GM12865 (cell line): ENCODE data around the gene YDJC.
"Not testable (repeated sequence)": the region's sequence is repeated elsewhere in the genome, so short reads cannot be mapped to it uniquely, and the experiment has no call there.

Experiments used
- DNase-seq: peaks from one replicate; pipeline ENCODE4 v3.0.0; 2010; ENCODE audit warnings: low read depth
- H3K4me3 ChIP-seq: 2 replicates; pipeline ENCODE4 v1.5.1; 2011; ENCODE audit warnings: mild to moderate bottlenecking, low read depth, low read length, control low read depth
- TF ChIP-seq, protein P1 (sequence below): IDR thresholded peaks from 2 replicates; pipeline ENCODE4 v1.5.1; 2011; ENCODE audit warnings: low read length, control low read depth, low read depth, inconsistent platforms; ENCODE audit not compliant: insufficient read depth; ENCODE audit errors: missing control alignments

The YDJC gene

DNA sequence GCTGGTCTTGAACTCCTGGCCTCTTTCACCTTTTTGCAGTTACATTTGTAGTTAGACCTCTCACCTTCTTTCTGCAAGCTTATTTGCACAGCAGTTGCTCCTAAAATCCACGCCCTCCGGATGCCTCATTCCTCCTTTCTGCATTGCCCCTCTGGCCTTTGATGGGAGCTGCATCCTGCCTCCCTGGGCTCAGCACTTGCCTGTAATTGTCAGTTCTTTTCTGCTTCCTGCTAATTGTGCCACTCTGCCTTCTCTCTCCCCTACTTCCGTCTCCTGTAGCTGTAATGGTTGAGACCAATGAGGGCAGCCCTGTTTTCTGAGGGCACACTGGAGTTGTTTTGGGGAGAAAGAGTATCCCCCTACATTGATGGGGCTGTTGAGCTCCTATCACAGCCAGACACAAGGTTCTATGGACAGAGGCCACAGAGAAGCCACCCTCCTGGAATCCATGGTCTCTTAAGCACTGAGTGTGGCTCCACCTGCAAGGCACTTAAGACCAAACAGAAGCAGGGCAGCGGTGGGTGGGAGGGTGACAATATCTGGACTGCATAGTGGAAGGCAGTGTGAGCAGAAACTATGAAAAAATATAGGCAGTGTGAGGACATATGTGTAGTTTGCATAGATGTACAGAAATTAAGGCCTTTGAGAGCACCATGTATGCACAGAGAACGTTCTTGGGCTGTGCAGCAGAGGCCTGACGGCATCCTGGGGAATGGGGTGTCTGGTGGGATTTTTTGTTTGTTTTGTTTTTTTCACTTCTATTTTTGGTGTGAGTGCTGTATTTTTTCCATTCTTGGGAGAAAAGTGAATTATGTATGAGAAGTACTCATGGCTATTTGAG lies 30.5 kb downstream of the YDJC start:
- TF ChIP-seq, protein P1, sequence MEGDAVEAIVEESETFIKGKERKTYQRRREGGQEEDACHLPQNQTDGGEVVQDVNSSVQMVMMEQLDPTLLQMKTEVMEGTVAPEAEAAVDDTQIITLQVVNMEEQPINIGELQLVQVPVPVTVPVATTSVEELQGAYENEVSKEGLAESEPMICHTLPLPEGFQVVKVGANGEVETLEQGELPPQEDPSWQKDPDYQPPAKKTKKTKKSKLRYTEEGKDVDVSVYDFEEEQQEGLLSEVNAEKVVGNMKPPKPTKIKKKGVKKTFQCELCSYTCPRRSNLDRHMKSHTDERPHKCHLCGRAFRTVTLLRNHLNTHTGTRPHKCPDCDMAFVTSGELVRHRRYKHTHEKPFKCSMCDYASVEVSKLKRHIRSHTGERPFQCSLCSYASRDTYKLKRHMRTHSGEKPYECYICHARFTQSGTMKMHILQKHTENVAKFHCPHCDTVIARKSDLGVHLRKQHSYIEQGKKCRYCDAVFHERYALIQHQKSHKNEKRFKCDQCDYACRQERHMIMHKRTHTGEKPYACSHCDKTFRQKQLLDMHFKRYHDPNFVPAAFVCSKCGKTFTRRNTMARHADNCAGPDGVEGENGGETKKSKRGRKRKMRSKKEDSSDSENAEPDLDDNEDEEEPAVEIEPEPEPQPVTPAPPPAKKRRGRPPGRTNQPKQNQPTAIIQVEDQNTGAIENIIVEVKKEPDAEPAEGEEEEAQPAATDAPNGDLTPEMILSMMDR = no peak
- DNase-seq = no peak
- no peak overlapping the region for H3K4me3 ChIP-seq

DNA sequence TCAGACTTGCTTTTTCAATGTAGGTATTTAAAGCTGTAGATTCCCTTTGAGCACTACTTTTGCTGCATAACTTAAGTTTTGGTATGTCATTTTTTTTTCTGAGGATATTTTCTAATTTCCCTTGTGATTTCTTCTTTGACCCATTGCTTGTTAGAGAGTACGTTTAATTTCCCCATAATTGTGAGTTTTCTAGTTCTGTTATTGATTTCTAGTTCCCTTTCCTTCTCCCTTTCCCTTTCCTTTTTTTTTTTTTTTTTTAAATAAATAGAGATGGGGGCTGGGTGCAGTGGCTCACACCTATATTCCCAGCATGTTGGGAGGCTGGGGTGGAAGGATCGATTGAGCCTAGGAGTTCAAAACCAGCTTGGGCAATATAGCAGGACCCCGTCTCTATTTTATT lies 31.5 kb downstream of the YDJC start:
- no peak for DNase-seq
- TF ChIP-seq, protein P1 = no peak
- H3K4me3 ChIP-seq = no peak overlapping the region

DNA sequence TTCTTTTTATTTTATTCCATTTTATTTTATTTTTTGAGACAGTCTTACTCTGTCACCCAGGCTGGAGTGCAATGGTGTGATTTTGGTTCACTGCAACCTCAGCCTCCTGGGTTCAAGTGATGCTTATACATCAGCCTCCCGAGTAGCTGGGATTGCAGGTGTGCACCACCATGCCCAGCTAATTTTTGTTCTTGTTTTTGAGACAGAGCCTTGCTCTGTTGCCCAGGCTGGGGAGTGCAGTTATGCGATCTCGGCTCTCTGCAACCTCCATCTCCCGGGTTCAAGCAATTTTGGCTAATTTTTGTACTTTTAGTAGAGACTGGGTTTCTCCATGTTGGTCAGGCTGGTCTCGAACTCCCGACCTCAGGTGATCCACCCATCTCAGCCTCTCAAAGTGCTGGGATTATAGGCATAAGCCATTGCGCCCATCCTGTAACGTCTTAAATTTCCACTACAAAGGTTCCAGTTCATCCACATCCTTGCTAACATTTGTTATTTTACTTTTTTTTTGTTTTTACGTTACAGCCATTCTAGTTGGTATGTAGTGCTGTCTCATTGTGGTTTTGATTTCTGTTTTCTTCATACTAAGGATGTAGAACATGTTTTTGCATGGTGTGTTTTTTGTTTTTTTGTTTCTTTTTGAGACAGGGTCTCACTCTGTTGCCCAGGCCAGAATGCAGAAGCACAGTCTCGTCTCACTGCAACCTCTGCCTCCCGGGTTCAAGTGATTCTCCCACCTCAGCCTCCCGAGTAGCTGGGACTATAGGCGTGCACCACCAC lies 33.3 kb downstream of the YDJC start:
- not testable (repeated sequence) for H3K4me3 ChIP-seq, DNase-seq

DNA sequence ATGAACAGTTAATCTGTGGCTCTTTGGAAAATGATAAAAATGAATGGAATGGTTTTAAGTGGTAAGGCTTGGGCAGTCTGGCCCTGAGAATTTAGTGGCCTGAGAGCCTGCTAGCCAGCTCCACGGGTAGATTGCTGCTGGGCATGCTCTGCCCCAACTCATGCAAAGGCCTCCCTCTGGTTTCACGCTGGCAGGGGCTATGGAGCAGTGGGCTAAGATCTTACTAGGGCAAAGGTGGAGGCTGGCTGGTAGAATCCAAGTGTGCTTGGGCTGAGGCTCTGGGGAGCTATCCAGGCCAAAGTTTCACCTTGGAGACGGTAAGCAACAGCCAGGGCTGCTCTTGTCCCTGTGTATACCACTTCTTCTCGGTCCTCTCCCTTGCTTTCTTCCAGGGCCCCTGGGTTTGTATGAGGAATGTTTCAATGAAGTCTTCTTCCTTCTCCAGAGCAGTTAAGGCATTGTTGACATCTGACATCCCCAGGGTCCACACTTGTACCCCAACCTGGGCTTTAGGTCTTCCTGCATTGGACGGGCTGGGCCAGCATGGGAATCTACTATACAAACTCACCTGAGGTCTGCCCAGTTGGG lies 34.9 kb downstream of the YDJC start:
- DNase-seq = no peak
- TF ChIP-seq, protein P1 = no peak
- H3K4me3 ChIP-seq = no peak overlapping the region

DNA sequence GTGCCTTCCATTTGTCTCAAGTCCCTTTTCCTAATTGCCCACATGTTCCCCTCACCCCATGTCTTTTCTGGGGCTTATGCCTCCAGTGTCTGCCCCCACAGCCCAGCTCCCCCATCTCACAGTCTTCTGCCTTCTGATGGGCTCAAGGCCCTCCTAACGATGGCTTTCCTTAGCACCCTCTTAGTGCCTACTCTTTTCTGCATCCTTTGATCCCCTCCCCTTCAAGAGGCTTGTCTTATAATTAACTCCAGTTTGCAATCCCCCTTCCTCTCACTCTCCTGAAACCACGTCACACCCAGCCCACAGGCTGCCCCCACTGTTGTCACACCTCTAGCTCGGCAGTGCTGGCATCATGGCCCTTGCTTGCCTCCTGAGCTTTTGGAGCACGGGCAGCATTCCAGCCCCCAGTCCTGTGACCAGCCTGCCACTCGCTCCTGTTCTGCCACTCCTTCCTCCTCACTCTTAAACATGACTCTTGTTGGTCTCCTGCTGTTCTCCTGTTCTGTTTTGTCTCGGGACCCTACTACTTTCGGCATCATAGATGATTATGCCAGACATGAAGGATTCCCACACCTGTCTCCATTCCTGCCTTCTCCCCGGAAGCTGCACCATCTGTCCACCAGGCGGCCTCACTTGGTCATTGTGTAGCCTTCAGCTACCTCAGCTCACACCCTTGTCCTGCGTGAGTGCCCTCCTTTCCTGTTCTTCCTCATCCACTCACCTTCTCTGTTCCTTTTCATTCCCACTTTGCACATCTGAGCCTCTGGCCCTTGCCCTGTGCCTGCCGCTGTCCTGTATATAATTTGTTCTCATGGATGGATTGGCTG lies 36.2 kb downstream of the YDJC start:
- no peak for DNase-seq
- H3K4me3 ChIP-seq = no peak overlapping the region
- TF ChIP-seq, protein P1 = no peak

DNA sequence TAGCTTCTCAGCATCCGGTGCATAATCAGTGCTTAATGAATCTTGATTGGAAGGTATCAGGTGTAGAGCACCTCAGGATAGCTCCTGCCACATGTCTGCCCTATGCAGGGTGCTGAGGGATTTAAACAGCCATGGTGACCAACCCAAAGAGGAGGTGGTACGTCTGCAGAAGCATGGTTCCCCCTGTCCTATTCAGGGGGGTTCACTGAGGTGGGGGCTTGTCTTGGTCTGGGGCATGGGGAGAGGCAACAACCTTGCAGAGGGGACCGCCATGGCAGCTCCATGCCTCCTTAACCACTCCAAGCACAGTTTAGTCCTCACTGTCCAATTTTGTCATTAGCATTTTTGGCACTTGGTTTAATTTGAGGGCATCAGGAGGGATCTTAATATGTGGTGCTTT lies 37.4 kb downstream of the YDJC start:
- H3K4me3 ChIP-seq = no peak overlapping the region
- DNase-seq = no peak
- TF ChIP-seq, protein P1 = no peak
